Kidney (tissue), 14 donors: ENCODE measurements around the gene CNTFR. TPM values are rescaled to one million over a fixed set of nuclear protein-coding genes. Genes with fewer than 3 reads are reported as not detected.

Source experiments
- DNase-seq, 5 donors: peaks; one replicate each; pipeline ENCODE4 v3.0.0-alpha.2; 2013 to 2020
- FAIRE-seq: peaks from 2 replicates; lab custom pipeline; 2012; peaks lifted over from hg19 to GRCh38; lab: Jason Lieb, UNC
- H3K27ac ChIP-seq, 2 donors: one replicate each; pipeline ENCODE4 v1.7.0; 2013; ENCODE audit warnings: low read depth in 2 of 2, low read length in 2 of 2, inconsistent platforms in 1 of 2
- H3K27me3 ChIP-seq: one replicate; pipeline ENCODE4 v1.7.1; 2013; ENCODE audit warnings: low read length, inconsistent platforms; ENCODE audit not compliant: control insufficient read depth, insufficient read depth
- H3K36me3 ChIP-seq, 3 donors: one replicate each; pipeline versions ENCODE4 v1.7.0 to v1.7.1; 2013; ENCODE audit warnings: low read length in 3 of 3, control low read depth in 1 of 3, inconsistent platforms in 1 of 3; ENCODE audit not compliant: insufficient read depth in 3 of 3, control insufficient read depth in 2 of 3
- H3K4me1 ChIP-seq, 3 donors: one replicate each; pipeline versions ENCODE4 v1.7.0 to v1.7.1; 2013; ENCODE audit warnings: low read length in 3 of 3, inconsistent platforms in 1 of 3, low read depth in 1 of 3; ENCODE audit not compliant: control insufficient read depth in 2 of 3, insufficient read depth in 2 of 3
- H3K4me3 ChIP-seq, 3 donors: one replicate each; pipeline versions ENCODE4 v1.7.0 to v1.8.1; 2013; ENCODE audit warnings: low read length in 3 of 3, control low read depth in 1 of 3, inconsistent platforms in 1 of 3
- H3K9ac ChIP-seq, 3 donors: one replicate each; pipeline versions ENCODE4 v1.7.0 to v1.7.1; 2013; ENCODE audit warnings: low read length in 3 of 3, control low read depth in 1 of 3, inconsistent platforms in 1 of 3
- H3K9me3 ChIP-seq, 3 donors: one replicate each; pipeline versions ENCODE4 v1.7.0 to v1.7.1; 2013; ENCODE audit warnings: low read length in 3 of 3, control low read depth in 1 of 3, inconsistent platforms in 1 of 3; ENCODE audit not compliant: control insufficient read depth in 2 of 3, insufficient read depth in 1 of 3
- intact Hi-C: fragments of 100-400 bp; cut with DNase I; formaldehyde crosslinking; loops from one replicate; pipeline ENCODE4 v1.11.1; 2022
- polyA plus RNA-seq: library from polyadenylated mRNA; stranded (reverse); fragments of 350-450 nt; fragmentation: Illumina TruSeq; extraction: RNeasy Lipid Tissue Mini Kit (QIAGEN cat#74804); gene quantifications from one replicate; pipeline ENCODE4 v1.2.3, GENCODE V29; 2014; ENCODE audit warnings: low read depth, low replicate concordance; ENCODE audit not compliant: insufficient read depth
- total RNA-seq: library from RNA; stranded (reverse); fragmentation: NEBNext Ultra II Directional; extraction: Animal tissue kit (Norgen Biotek cat#: 25700); gene quantifications from one replicate; pipeline ENCODE4 v1.2.1, GENCODE V29; 2021
- TF ChIP-seq, protein P1 (sequence below): IDR thresholded peaks from 3 replicates; pipeline ENCODE4 v1.5.1; 2012; ENCODE audit warnings: mild to moderate bottlenecking, moderate library complexity, borderline replicate concordance; ENCODE audit not compliant: insufficient read depth; ENCODE audit errors: extremely low read depth
- donor health status: control.
- donor health status: control.
- donor health status: control.
- donor health status: control.
- donor health status: control.
- donor health status: DM: yes; HTN: yes; CAD: no.
- donor health status: Normal renal cell carcinoma (clear cell type).

CNTFR gene
- total and polyA plus RNA-seq, 2 donors from 2014 or later = 1.7 to 3.7 TPM

DNA sequence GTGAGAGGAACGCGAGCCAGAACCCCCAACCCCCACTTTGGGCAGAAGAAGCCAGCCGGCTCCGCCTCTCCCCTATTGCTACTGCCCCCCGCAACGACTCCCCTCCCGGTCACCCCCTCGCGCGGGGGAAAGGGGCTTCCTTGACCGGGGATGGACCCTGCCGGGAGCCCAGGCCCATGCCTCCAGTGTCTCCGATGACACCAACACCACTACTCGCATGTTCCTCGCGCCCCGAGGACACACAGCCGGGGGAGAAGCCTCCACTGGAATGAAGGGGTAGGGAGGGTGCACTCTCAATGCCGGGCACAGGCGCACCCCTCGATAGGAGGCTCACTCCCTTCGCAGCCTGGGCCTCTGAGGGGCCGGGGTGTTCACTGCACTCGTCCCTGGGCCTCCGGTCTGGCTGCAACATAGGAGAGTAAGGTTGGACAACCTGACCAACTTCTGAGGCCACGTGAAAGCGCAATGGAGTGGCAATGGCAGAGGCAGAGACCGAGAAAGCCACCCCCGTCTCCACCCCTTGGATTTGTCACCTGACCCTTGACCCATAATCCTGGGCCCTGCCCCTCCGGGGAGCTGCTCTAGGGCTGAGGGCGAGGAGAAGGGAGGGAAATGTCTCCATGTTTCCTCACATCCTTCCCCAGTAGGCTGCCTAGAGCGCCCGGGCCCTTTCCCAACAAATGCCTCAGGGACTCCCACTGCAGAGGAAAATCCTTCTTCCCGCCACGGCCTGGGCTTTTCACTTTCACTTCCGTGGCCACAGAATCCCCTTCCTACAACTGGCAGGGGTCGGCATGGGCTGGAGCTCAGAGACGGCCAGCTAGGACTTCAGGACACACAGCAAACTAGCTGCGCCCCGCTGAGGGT, 1.1 kb upstream of the CNTFR start:
- peak overlapping the region in 1 of 3 donors; percentile 39 for H3K4me3 ChIP-seq
- peaks cover 0 to 4% (median 3%) of the 10 kb centered on the region in 3 donors for H3K4me1 ChIP-seq
- TF ChIP-seq, protein P1, sequence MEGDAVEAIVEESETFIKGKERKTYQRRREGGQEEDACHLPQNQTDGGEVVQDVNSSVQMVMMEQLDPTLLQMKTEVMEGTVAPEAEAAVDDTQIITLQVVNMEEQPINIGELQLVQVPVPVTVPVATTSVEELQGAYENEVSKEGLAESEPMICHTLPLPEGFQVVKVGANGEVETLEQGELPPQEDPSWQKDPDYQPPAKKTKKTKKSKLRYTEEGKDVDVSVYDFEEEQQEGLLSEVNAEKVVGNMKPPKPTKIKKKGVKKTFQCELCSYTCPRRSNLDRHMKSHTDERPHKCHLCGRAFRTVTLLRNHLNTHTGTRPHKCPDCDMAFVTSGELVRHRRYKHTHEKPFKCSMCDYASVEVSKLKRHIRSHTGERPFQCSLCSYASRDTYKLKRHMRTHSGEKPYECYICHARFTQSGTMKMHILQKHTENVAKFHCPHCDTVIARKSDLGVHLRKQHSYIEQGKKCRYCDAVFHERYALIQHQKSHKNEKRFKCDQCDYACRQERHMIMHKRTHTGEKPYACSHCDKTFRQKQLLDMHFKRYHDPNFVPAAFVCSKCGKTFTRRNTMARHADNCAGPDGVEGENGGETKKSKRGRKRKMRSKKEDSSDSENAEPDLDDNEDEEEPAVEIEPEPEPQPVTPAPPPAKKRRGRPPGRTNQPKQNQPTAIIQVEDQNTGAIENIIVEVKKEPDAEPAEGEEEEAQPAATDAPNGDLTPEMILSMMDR = no peak
- no peak for FAIRE-seq
- DNase-seq = peak in 3 of 5 donors; percentile 28 to 80 (median 71)
- H3K27ac ChIP-seq = no peak overlapping the region
- peaks cover 14% of the 10 kb centered on the region for H3K27me3 ChIP-seq
- intact Hi-C loops = loop anchor here (5.0 to 10.0 kb wide), 2 partner anchors 43 to 176 kb away; no protein-coding TSS in a partner anchor
- no peaks in the 10 kb centered on the region for H3K36me3 ChIP-seq
- no peak overlapping the region for H3K9ac ChIP-seq
- no peaks in the 10 kb centered on the region for H3K9me3 ChIP-seq

DNA sequence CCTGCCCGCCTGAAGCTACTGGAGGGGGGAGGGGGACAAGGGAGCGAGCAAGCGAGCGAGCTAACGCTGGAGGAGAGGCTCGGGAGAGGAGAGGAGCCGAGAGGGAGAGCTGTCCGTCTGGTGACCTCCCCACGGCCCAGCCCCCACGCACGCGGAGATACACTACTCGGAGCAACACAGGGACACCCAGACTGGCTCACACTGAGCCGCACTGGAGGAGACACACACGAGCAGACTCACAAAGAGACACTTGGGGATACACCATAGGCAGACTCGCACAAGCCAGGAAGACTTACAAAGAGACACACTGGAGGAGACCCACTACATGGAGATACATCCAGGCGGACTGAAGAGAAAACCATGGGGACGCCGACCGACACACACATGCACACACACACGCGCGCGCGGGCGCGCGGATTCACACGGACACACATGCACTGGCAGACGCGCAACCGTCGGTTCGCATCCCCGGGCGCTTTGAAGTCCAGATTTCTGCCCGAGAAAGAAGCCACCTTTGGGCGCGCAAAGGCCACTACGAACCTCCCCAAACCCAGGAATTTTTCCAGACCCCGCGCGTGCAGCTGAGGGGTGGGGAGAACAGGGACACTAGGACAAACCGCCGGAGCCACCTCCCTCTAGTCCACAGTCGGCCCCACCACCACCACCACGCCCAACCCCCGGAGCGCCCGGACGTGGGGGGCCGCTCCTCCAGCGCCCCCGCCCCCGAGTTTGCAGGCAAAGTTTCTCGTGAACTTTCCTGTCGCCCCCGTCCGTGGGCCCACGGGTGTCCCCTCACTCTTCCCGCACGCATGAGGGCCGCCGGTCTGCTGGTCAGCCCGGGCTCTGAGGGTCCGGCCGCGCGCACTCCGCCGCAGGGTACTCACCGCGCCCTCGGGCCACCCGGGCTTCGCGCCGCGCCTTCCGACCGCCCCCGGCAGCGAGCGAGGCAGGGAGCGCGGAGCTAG, 571 bp downstream of the CNTFR start:
- Histone ChIP-seq H3K9me3 (no peaks in the 10 kb centered on the region), H3K9ac (peak overlapping the region in 1 of 3 donors; percentile 67), H3K4me1 (peaks cover 0 to 4% (median 3%) of the 10 kb centered on the region in 3 donors), H3K4me3 (peak overlapping the region in 2 of 3 donors; percentile 47 to 77), H3K27ac (no peak overlapping the region), H3K27me3 (peaks cover 14% of the 10 kb centered on the region), H3K36me3 (no peaks in the 10 kb centered on the region)
- DNase-seq = peak in 3 of 5 donors; percentile 49 to 78 (median 59)
- no peak for FAIRE-seq
- intact Hi-C loops = no loop called here
- TF ChIP-seq, protein P1 = no peak

DNA sequence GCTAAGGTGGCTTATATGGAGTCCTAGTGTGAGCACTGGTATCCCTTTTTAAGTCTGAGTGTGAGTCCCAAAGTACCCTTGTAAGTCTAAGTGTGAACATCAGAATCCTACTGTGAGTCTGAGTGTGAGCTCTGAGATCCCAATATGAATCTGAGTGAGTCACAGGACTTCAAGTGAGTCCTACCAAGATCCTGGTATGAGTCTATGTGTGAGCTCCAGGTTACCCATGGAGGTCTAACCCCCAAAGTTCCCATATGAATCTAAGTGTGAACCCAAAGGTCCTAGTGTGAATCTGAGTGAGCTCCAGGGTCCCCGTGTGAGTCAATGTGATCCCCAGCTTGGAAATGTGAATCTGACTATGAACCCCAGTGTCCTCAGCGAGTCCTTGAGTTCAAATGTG, 2.3 kb downstream of the CNTFR start:
- Histone ChIP-seq H3K9me3 (no peaks in the 10 kb centered on the region), H3K27ac (no peak overlapping the region), H3K27me3 (peaks cover 11% of the 10 kb centered on the region), H3K4me1 (peaks cover 0 to 3% (median 2%) of the 10 kb centered on the region in 3 donors), H3K36me3 (no peaks in the 10 kb centered on the region), H3K4me3 (no peak overlapping the region), H3K9ac (no peak overlapping the region)
- no peak for DNase-seq
- no peak for FAIRE-seq
- TF ChIP-seq, protein P1 = no peak
- intact Hi-C loops = no loop called here
